Stimulated activated CD8-positive, alpha-beta memory T cell treated with anti-CD3 and anti-CD28 coated beads, Interleukin-2, amount 100 ng/mL, for 48 hours (primary cell): ENCODE results near the gene OR6B3.
"Not testable (repeated sequence)": the region's sequence is repeated elsewhere in the genome, so short reads cannot be mapped to it uniquely, and the experiment has no call there.

Experiments
- DNase-seq, 2 donors: peaks; one replicate each; pipeline ENCODE4 v3.0.0-alpha.2; 2020; ENCODE audit warnings: low read depth in 2 of 2

OR6B3 gene

DNA sequence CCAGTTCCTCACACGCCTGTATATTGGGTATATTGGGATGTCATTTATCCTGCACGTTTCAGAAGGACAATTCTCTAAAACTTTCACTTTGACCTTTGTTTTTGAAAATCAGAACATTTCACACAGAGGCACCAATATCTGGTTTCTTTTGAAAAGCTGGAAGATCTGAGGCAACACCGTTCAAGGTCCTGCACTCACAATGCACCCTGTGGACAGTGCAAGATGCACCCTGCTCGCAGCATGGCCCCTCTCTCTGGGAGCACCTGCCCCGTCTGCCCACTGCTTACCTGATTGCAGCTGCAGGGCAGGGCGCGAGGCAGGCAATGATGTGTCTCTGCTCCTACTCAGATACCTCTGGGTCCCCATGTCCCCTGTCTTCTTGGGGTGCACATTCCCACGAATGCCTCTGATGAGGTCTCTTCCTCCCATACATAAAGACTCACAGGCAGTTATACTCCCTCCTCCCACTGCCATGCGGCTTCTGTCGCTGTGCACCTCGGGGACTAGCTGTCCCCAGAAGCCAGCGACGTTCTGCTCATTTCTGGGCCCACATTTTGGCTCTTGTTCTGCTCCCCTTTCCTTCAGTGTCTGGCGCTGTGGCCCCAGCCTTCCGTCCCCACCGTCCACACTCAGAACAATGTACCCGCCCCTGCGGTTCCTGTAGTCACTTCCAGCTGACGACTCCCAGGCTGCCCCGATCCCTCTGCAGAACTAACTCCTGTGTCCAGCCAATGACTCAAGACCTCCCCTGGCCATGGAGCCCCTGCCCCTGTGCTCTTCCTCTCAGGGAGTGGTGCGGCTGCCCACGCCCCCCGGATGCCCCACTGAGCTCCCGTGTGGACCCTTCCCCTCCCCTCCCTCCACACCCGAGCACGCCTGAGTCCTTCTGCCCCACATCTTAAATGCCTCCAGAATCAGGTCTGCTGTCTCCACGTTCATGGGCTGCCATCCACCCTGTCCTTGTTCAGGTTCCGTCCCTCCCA lies at the start of gene OR6B3:
OR6B3 (minus strand) TSS at position 349 of the 983 bp plus-strand sequence.
- DNase-seq: no peak

DNA sequence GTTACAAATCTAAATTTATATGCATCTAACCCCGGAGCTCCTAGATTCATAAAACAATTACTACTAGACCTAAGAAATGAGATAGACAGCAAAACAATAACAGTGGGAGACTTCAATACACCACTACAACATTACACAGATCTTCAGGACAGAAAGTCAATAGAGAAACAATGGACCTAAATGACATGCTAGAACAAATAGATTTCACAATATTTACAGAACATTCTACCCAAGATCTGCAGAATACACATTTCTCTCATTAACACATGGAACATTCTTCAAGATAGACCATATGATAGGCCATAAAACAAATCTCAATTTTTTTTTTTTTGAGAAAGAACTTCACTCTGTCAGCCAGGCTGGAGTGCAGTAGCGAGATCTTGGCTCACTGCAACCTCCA lies 45.0 kb upstream of the OR6B3 start:
- no peak for DNase-seq

DNA sequence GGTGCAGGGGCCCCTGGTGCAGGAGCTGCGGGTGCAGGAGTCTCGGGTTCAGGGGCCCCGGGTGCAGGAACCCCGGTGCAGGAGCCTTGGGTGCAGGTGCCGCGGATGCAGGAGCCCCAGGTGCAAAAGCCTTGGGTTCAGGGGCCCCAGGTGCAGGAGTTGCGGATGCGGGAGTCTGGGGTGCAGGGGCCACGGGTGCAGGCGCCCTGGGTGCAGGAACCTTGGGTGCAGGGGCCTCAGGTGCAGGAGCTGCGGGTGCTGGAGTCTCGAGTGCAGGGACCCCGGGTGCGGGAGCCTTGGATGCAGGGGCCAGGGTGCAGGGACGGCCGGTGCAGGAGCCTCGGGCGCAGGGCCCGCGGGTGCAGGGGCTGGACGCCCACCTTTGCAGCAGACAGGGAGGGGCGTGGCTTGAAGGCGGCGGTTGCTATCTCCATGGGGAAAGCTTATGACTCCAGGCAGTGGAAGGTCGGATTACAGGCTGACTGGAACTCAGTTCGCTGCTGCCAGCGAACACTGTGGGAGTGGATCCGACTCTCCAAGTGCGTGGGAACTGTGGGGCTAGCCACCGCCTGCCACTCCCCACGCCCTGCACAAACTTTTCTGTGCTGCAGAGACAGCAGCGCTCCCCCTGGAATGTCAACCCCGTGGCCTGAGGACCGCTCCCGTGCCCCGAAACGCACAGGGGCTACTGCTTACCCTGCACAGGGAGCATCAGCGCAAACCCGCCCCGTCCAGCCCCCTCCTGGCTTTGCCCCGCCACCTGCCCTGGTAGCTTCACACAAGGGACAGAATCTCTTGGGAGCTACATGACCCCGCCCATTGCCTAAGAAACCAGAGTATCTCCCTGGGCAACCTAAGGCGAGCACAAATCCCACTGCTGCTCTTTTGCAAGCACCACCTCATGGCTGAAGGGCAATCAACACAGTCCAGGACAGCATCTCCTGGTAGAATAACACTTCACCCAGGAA lies 42.5 kb upstream of the OR6B3 start:
- DNase-seq: no peak

DNA sequence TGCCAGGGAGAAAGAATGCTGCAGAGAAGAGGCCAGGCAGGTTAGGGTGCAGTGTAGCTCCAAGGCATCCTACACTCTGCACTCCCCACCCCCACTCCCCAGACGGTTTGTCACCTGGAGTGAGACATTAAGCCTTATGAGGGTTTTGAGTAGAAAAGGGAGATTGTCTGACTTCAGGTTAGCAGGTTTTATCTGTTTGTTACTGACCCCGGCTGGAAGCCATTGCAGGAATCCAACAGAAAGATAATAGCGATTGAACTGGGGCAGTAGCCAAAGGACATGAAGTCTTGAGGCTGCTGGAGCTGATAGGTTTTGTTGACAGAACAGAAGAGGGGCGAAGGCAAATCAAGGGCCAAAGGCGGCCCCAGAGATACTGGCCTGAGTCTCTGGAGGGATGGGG lies 36.0 kb upstream of the OR6B3 start:
- no peak for DNase-seq

DNA sequence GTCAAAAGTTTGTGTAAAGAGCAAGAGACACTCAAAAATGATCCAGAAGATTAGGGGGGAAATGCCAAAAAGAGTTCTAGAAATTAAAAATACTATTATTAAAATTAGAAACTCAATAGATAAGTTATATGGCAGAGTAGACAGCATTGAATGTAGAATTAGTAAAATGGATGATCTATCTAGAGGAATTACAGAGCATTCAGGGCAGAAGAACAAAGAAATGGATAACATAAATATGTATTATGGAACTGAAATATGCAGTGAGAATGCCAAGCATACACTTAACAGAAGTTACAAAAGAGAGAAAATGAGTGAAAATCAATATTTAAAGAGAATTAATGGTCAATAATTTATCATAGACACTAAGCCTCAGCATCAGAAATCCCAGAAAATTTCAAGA lies 33.2 kb upstream of the OR6B3 start:
- DNase-seq: no peak

DNA sequence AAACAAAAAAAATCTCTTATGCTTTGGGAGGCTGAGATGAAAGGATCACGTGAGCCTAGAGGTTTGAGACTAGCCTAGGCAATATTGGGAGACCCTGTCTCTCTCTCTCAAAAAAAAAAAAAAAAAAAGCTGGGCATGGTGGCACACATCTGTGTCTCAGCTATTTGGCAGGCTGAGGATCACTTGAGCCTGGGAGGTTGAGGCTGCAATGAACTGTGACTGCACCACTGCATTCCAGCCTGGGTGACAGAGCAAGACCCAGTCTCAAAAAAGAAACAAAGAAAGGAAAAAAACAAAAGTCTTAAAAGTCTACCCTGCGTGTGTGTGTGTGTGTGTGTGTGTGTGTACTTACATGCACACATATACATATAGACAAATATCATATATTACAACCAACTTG lies 25.3 kb upstream of the OR6B3 start:
- DNase-seq: no peak

DNA sequence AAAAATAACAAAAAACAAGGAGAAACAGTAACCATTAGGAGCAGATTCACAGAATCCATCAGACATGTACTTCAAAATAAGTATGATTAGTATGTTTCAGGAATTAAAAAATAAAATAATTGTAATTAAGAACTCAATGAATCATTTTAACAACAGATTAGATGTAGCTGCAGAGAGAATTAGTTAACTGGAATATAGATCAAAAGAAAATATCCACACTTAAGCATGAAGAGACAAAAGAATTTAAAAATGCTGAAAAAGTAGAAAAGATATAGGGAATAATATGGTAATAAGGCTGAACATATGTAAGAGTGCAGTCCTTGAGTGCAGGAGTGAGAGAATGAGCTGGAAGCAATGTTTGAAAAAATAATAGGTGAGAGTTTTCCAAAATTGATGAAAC lies 24.1 kb upstream of the OR6B3 start:
- DNase-seq: no peak

DNA sequence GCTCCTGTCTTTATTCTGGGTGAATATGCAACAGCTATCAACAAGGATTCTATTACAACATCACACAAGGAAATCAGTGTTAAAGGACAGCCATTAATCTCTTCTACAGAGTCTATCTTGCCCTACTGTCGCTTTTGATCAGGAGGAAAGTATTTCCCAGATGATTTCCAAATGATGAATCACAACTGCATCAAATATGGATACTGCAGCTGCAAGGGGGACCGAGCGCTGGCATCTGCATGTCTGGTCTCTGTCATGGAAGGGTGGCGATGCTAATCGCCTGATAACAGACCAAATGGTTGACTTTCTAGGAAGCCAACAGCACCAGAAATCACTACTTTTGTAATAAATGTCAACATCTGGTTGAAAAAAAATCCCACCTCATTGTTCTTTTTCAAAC lies 21.2 kb upstream of the OR6B3 start:
- DNase-seq: no peak

DNA sequence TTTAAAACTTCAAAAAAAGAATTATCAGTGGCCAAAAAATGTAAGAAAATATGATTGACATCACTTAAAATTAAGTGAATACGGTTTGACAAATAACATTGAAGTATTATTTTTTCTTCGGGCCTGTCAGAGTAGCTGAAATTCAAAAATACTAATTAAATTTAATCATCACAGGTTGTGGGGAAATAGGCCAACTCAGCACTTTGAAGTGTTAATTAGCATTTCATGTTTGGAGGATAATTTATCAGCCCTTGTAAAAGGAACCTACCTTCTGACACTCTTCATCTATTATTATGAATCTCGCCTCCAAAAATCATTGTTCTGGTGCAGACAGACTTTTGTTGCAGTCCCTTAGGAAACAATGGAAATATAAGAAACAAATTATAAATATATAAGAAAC lies 17.6 kb upstream of the OR6B3 start:
- no peak for DNase-seq

DNA sequence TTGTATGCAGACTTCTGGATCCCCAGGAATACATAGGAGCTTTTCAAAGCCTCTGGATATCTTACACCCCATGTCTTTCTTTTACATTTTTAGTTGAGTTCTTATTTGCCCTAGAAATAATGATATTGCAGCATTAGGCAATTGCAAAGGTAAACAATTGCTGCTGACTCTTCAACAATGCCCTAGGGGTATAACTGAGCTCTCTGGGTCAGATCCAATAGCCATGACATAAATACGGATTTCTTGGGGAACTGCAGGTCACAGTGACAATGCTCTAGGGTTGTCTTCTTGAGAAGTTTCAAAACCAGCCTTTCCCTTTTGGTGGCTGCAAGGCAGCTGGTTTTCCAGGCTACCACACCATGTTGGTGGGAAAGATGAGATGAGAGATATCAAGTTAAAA lies 16.5 kb upstream of the OR6B3 start:
- no peak for DNase-seq

DNA sequence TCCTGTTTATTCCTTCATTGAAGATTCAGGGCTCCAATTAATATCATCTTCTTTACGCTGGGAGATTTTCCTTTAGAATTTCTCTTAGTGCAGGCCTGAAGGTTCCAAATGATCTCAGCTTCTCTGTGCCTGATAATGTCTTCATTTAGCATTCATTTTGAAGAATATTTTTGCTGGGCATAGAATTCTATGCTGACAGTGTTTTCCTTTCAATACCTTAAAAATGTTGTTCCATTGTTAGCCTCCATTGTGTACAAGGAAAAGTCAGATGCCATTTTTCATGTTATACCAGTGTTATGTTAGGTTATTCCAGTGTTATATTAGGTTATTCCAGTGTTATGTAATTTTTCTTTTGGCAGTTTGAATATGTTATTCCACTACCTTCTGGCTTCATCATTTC lies 14.9 kb upstream of the OR6B3 start:
- no peak for DNase-seq

DNA sequence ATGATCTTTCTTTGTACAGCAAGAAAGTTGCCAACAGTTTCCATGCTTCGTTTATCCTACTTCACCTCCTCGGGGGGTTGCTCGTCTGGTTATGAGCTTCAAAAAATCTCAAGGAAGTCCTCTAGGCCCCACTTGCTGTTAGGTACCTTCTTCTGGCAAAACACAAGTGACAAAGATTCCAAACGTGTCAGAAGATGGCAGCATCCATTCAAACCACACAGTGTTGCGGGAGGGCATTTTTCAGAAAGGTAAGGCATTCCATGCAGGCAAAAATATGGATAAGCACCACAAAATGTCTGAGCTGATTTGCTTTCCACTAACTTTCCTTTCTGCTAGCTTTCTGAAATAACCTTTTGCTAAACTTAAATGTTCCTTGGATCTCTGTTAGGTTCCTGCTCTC lies 13.2 kb upstream of the OR6B3 start:
- no peak for DNase-seq

DNA sequence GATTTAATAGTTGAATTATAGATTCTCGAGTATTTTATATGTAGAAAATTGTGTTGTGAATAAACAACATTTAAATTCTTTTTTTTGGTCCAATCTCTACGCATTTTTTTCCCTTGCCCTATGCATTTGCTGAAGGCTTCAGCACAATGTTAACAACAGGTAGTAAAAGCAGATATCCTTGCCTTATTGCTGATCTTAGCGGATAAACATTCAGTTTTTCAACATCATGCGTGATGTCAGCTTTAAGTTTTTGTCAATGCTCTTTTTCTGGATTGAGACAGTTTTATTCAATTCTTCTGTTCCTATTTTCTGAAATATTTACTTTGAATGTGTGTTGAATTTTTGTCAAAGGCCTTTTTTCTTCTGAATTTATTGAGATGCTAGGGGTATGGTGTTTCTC lies 11.6 kb upstream of the OR6B3 start:
- DNase-seq: no peak

DNA sequence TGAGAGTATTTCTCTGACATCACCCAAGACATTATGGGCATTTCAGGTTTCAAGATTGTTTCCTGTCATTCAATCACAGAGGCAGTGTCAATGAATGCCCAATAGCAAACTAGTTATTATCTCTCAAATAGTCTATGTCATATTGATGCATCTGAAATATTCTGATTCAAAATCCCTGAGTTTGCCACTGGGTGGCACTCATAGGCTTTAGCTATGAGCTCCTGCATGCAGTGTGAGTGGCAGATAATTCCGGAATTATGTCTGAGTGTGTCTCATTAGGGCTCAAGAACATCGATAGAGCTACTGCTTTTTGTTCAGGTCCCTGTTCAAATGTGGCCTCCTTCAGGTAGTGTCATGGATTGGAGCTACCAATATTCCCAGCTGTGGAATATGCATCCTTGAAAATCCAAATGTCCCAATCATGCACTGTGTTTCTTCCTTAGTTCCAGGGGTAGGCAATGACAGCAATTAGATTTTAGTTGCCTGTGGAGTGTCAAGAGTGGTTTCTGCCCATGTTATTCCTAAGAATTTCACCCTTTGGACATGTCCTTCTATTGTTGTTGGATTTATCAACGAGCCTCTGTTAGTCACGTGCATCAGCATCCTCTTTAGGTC lies 7.8 kb upstream of the OR6B3 start:
- no peak for DNase-seq

DNA sequence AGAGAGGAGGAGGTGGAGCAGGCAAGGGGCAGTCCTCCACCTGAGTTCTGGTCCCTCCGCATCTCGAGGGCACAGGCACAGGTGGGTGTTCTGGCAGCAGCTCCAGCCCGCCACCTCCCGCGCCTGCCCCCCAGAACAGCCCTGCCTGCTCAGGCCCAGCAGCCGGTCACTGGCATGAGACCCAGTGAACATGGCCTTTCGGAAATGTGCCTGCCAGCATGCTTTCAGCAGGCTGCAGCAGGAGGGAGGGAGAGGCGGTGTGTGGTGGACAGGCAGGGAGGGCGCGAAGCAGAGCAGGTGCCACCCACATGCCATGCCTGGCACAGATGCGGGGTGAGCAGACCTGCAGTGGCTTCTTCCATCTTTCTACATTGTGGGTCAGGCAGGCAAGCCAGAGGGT lies 3.4 kb upstream of the OR6B3 start:
- DNase-seq: no peak

DNA sequence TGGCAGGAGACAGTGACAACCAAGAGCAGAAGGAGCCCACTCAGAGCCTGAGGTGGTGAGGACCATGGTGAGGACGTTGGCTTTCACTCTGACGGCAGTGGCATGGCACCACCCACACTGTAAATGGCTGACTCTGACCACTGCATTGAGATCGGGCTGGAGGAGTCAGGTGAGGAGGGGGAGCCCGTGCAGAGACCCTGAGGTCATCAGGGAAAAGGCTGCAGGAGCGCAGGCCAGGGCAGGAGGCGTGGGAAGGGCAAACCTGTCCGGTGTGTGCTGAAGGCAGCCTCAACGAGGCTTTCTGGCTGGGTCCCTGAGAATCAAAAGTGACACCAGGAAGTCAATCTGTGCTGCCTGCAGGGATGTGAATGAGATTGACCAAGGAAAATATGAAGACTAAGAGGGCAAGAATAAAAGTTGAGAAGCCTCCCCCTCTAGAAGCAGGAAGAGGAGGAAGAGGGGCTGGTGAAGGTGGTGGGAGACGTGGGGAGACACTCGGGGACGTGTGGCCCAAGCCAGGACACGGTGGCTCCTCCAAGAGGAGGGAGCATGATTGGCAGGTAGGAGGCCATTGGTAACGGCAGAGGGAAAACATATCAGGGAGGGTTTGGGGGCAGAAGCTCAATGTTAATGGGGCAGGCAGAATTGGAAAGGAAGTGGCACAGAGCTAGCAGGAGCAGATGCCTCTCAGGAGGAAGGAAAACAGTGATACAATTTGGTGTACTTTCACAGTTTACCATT lies 2.0 kb upstream of the OR6B3 start:
- no peak for DNase-seq

DNA sequence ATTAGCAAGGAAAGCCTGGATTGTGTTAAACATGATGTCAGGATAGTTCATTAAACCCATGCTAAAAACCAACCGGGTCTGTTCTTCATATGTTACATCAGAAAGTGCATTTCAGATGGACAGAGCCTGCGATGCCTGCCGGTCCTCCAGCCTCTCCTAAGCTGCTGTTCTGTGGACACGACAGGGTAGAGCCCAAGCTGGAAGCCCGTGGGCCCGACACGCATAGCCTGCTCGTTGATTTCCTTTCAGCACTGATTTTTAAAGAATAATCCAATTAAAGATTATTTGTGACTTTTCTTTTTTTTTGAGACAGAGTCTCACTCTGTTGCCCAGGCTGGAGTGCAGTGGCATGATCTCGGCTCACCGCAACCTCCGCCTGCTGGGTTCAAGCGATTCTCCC lies 797 bp downstream of the OR6B3 start:
- no peak for DNase-seq

DNA sequence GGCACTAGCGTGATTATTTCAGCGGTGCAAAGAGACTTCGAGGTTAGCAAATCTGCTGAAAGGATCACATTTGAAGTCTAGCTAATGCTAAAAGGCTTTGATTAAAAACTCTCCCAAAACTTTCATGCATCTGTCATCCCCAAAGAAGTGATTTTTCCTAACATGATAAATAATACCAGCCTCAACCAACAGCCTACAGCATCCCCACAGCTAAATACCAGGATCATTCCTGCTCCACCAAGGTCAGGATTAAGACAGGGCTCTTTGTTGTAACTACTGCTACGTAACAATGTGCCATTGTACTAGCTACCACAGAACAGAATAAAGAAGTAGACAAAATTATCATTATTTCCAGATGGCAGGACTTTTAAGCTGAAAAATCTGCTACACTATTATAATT lies 1.6 kb downstream of the OR6B3 start:
- DNase-seq: no peak

DNA sequence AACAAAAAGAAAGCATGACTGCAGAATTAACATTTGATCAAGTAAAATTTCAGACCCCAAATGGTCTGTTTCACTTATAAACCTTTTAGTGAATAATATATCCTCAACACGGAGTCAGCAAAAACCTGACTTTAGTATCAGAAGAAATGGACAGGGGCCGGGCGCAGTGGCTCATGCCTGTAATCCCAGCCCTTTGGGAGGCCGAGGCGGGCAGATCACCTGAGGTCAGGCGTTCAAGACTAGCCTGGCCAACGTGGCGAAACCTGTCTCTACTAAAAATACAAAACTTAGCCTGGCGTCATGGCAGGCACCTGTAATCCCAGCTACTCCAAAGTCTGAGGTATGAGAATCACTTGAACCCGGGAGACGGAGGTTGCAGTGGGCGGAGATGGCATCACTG lies 3.0 kb downstream of the OR6B3 start:
- DNase-seq: no peak

DNA sequence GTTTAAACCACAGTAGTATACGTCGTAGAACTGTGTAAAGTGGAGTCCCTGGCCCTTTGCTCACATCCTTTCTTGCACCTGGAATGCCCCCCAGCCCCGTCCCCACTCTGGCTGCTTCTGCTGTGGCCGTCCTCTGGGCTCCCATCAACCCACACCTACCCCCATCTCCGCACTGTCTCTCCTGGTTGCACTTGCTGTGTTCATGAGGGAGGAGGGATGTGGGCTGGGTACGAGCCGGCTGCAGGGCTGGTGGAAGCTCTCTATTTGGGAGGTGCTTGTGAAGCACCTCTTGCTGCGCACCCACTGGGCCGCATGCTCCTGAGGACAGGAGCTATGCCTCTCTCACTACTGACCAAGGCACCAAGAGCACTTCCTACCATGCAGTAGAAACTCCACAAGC lies 5.1 kb downstream of the OR6B3 start:
- DNase-seq: no peak

DNA sequence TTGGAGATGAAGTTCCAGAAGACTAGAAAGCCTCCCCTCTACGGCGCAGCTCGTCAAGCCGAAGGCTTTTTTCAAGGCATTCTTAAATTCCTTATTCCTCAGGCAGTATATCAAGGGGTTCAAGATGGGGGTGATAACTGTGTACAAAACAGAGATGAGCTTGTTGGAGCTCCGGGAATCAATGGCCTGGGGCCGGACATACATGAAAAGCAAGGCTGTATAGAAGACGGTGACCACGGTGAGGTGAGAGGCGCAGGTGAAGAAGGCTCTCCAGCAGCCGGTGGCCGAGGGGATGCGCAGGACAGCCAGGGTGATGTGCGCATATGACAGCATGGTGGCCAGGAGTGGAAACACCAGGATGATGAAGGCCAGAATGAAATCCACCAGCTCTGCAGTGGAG lies 8.2 kb downstream of the OR6B3 start:
- no peak for DNase-seq

DNA sequence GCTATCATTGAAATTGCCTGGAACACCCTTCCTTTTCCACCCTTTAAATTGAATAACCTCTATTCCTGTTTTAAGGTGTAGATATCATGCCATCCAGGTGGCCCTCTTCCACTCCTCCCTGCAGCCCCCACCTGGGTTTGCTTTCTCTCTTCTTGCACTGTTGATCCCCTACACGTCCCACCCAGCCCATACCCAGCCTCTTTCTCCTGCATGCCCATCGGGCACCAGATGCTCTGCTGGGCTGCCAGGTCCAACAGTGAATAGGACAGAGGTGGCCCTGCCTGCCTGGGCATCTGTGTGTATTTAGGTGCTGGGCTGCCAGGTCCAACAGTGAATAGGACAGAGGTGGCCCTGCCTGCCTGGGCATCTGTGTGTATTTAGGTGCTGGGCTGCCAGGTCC lies 9.2 kb downstream of the OR6B3 start:
- not testable (repeated sequence) for DNase-seq
